HS-5 (cell line): ENCODE results near the gene LMX1B.
"Not testable (repeated sequence)": the region's sequence is repeated elsewhere in the genome, so short reads cannot be mapped to it uniquely, and the experiment has no call there.

Experiments used
- DNase-seq: peaks from one replicate; pipeline ENCODE4 v3.0.0-alpha.2; 2012; ENCODE audit warnings: low read depth

Gene LMX1B

GRCh38 chr9:126613651-126614050, at the start of gene LMX1B:
Gene LMX1B, plus strand, starts transcription at chr9:126613928. Its CDS starts 522 bp downstream, at chr9:126614450.
- no peak for DNase-seq

- no peak for DNase-seq
Observed at GRCh38 chr9:126564128-126564527, 49.6 kb upstream of the LMX1B start.

GRCh38 chr9:126564716-126565115, 49.0 kb upstream of the LMX1B start:
- DNase-seq, result no peak

- no peak for DNase-seq
Observed at GRCh38 chr9:126565336-126566128, 48.2 kb upstream of the LMX1B start.

- DNase-seq, result peak; percentile 5
Observed at GRCh38 chr9:126569036-126569435, 44.7 kb upstream of the LMX1B start.

GRCh38 chr9:126578029-126578428, 35.7 kb upstream of the LMX1B start:
- DNase-seq, result no peak

- not testable (repeated sequence) for DNase-seq
Observed at GRCh38 chr9:126580319-126580718, 33.4 kb upstream of the LMX1B start.

- no peak for DNase-seq
Observed at GRCh38 chr9:126581893-126582292, 31.8 kb upstream of the LMX1B start.

GRCh38 chr9:126582427-126582826, 31.3 kb upstream of the LMX1B start:
- DNase-seq, result no peak

GRCh38 chr9:126583144-126583760, 30.5 kb upstream of the LMX1B start:
- DNase-seq, result no peak

GRCh38 chr9:126584611-126585010, 29.1 kb upstream of the LMX1B start:
- DNase-seq, result no peak

- no peak for DNase-seq
Observed at GRCh38 chr9:126586236-126586635, 27.5 kb upstream of the LMX1B start.

- DNase-seq, result no peak
Observed at GRCh38 chr9:126587187-126588185, 26.2 kb upstream of the LMX1B start.

GRCh38 chr9:126588491-126589168, 25.1 kb upstream of the LMX1B start:
- DNase-seq, result no peak

GRCh38 chr9:126589349-126589748, 24.4 kb upstream of the LMX1B start:
- DNase-seq, result no peak

GRCh38 chr9:126591083-126591482, 22.6 kb upstream of the LMX1B start:
- no peak for DNase-seq

GRCh38 chr9:126591922-126592321, 21.8 kb upstream of the LMX1B start:
- DNase-seq, result no peak

- DNase-seq, result no peak
Observed at GRCh38 chr9:126592461-126592860, 21.3 kb upstream of the LMX1B start.

GRCh38 chr9:126595982-126596381, 17.7 kb upstream of the LMX1B start:
- DNase-seq, result no peak

- DNase-seq, result no peak
Observed at GRCh38 chr9:126599047-126599650, 14.6 kb upstream of the LMX1B start.
